SK-N-SH treated with all-trans-retinoic acid at 6 μM for 48 hours (cell line): Measurements from ENCODE around the gene AHRR.

Experiments
- ATAC-seq: fragments of 200-7000 bp; cut with Tn5 transposase; 3 replicates; pipeline ENCODE4 v1.9.1; 2020; ENCODE audit warnings: mild to moderate bottlenecking, moderate library complexity
- ARNTL ChIP-seq: fragments of 450-650 bp; formaldehyde crosslinking; IDR thresholded peaks from 2 replicates; pipeline ENCODE4 v1.5.0; 2020; ENCODE audit warnings: low read depth, mild to moderate bottlenecking, moderate library complexity, borderline replicate concordance
- BACH2 ChIP-seq: fragments of 250-450 bp; sonication (Bioruptor Pico); IDR thresholded peaks from 2 replicates; pipeline ENCODE4 v1.9.0; 2021; ENCODE audit warnings: mild to moderate bottlenecking, borderline replicate concordance
- CREB5 ChIP-seq: fragments of 250-450 bp; sonication (Bioruptor Pico); IDR thresholded peaks from 2 replicates; pipeline ENCODE4 v1.5.1; 2020; ENCODE audit warnings: low read depth, mild to moderate bottlenecking, moderate library complexity
- CSDC2 ChIP-seq: fragments of 250-450 bp; sonication (Bioruptor Pico); IDR thresholded peaks from 2 replicates; pipeline ENCODE4 v1.5.0; 2020; ENCODE audit warnings: mild to moderate bottlenecking, moderate library complexity
- ESRRG ChIP-seq: fragments of 250-450 bp; sonication (Bioruptor Pico); IDR thresholded peaks from 2 replicates; pipeline ENCODE4 v1.6.1; 2021; ENCODE audit warnings: mild to moderate bottlenecking
- GLIS3 ChIP-seq: fragments of 250-450 bp; sonication (Bioruptor Pico); IDR thresholded peaks from 2 replicates; pipeline ENCODE4 v1.5.0; 2020; ENCODE audit warnings: mild to moderate bottlenecking, moderate library complexity
- ISL1 ChIP-seq: fragments of 250-450 bp; sonication (Bioruptor Pico); IDR thresholded peaks from 2 replicates; pipeline ENCODE4 v2.1.2; 2022; ENCODE audit warnings: mild to moderate bottlenecking, moderate library complexity
- OSR1 ChIP-seq: fragments of 250-450 bp; sonication (Bioruptor Pico); IDR thresholded peaks from 2 replicates; pipeline ENCODE4 v1.8.0; 2022; ENCODE audit warnings: moderate library complexity, mild to moderate bottlenecking, inconsistent platforms
- POU6F1 ChIP-seq: fragments of 250-450 bp; sonication (Bioruptor Pico); IDR thresholded peaks from 2 replicates; pipeline ENCODE4 v1.8.0; 2021; ENCODE audit warnings: low read depth, mild to moderate bottlenecking, moderate library complexity, borderline replicate concordance
- PPARA ChIP-seq: fragments of 250-450 bp; sonication (Bioruptor Pico); IDR thresholded peaks from 2 replicates; pipeline ENCODE4 v1.5.0; 2020; ENCODE audit warnings: mild to moderate bottlenecking, borderline replicate concordance
- RARB ChIP-seq: fragments of 250-450 bp; sonication (Bioruptor Pico); IDR thresholded peaks from 2 replicates; pipeline ENCODE4 v1.8.0; 2021; ENCODE audit warnings: mild to moderate bottlenecking, moderate library complexity
- TCF4 ChIP-seq: fragments of 250-450 bp; sonication (Bioruptor Pico); IDR thresholded peaks from 2 replicates; pipeline ENCODE4 v1.8.0; 2021; ENCODE audit warnings: mild to moderate bottlenecking, moderate library complexity, borderline replicate concordance
- TOX ChIP-seq: fragments of 250-450 bp; sonication (Bioruptor Pico); IDR thresholded peaks from 2 replicates; pipeline ENCODE4 v1.8.0; 2021; ENCODE audit warnings: mild to moderate bottlenecking, moderate library complexity, borderline replicate concordance
- TSHZ2 ChIP-seq: fragments of 250-450 bp; sonication (Bioruptor Pico); IDR thresholded peaks from 2 replicates; pipeline ENCODE4 v1.5.0; 2020; ENCODE audit warnings: mild to moderate bottlenecking, moderate library complexity
- ZFP3 ChIP-seq: fragments of 250-450 bp; sonication (Bioruptor Pico); IDR thresholded peaks from 2 replicates; pipeline ENCODE4 v1.5.0; 2020; ENCODE audit warnings: mild to moderate bottlenecking, moderate library complexity
- ZFP30 ChIP-seq: fragments of 450-650 bp; formaldehyde crosslinking; IDR thresholded peaks from 2 replicates; pipeline ENCODE4 v1.5.0; 2022; ENCODE audit warnings: mild to moderate bottlenecking, moderate library complexity
- ZNF565 ChIP-seq: fragments of 450-650 bp; formaldehyde crosslinking; conservative IDR thresholded peaks from 2 replicates; pipeline ENCODE4 v1.5.0; 2020; ENCODE audit warnings: low read depth, mild to moderate bottlenecking, moderate library complexity
- ZNF70 ChIP-seq: fragments of 450-650 bp; formaldehyde crosslinking; IDR thresholded peaks from 2 replicates; pipeline ENCODE4 v1.5.0; 2020; ENCODE audit warnings: mild to moderate bottlenecking, moderate library complexity
- ZNF8 ChIP-seq: fragments of 450-650 bp; formaldehyde crosslinking; IDR thresholded peaks from 2 replicates; pipeline ENCODE4 v1.5.0; 2020; ENCODE audit warnings: mild to moderate bottlenecking, moderate library complexity
- TF ChIP-seq, protein P1 (sequence below): fragments of 250-450 bp; sonication (Bioruptor Pico); IDR thresholded peaks from 2 replicates; pipeline ENCODE4 v1.8.0; 2020; ENCODE audit warnings: mild to moderate bottlenecking, moderate library complexity, borderline replicate concordance
- TF ChIP-seq, protein P2 (sequence below): fragments of 250-450 bp; sonication (Bioruptor Pico); IDR thresholded peaks from 2 replicates; pipeline ENCODE4 v1.5.1; 2021; ENCODE audit warnings: mild to moderate bottlenecking, moderate library complexity

AHRR gene

DNA sequence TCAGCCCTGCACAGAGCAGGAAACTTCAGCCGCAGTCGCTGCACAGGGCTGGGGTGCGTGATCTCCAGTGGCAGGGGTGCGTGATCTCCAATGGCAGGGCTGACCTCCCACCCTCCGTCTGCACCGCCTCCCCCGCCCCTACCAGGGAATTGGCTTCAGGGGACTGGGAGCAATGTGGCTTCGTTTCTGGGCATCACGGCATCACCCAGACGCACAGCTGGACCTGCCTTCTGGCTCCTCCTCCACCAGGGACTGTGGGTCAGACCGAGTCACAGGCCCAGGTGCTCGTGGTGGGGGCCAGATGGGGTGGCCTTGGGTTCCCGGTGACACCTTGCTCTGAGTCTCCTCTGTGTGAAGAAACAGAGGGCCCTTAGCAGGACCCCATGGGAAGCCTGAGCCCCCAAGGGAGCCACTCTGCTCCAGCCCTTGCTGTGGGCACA, 51.1 kb downstream of the AHRR start (continued):
- TF ChIP-seq TCF4 (CRISPR knock-in tag) (no peak), RARB (CRISPR knock-in tag) (no peak), BACH2 (CRISPR knock-in tag) (no peak), ZFP30 (no peak), GLIS3 (CRISPR knock-in tag) (no peak), ZNF565 (CRISPR knock-in tag) (no peak), CREB5 (no peak), ARNTL (CRISPR knock-in tag) (no peak)

DNA sequence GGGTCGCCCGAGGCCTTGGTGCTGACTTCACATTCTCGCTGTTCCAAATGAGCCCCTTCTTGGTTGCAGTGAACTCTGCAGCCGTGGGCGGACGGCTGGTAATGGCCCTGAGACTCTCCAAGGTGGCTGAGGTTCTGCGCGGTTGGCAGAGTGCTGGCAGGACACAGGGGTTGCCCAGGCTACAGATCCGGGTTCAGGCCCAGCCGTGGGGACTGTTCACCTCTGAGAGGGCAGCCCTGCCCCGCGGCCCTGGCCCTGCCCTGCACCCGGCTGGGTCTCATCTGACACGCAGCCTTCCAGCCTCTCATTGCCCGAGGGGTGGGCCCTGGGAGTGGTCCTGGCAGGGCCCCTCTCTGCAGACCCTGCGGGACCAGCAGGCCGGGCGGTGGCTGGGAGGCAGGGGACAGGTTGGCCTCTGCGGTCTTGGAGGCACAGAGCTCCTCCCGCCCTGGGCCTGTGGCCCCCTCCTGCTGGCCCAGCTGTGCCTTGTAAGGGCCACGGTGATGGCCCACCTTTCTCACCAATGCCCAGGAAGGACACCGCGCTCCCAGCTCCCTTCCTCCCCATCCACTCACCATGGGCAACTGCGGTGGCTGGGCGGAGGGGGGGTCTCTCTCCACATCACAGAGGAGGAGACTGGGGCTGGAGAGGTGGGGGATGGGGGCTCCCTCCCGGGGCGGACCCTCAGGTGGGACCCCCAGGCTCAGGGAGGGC, 51.6 kb downstream of the AHRR start:
- no peak for ATAC-seq
- TF ChIP-seq ZNF70 (CRISPR knock-in tag) (no peak), OSR1 (no peak), BACH2 (CRISPR knock-in tag) (no peak), TCF4 (CRISPR knock-in tag) (no peak), GLIS3 (CRISPR knock-in tag) (no peak), ZFP3 (no peak), ZFP30 (no peak), CSDC2 (CRISPR knock-in tag) (no peak), TOX (CRISPR knock-in tag) (no peak), ZNF8 (CRISPR knock-in tag) (no peak), PPARA (CRISPR knock-in tag) (no peak)
- TF ChIP-seq, protein P1, sequence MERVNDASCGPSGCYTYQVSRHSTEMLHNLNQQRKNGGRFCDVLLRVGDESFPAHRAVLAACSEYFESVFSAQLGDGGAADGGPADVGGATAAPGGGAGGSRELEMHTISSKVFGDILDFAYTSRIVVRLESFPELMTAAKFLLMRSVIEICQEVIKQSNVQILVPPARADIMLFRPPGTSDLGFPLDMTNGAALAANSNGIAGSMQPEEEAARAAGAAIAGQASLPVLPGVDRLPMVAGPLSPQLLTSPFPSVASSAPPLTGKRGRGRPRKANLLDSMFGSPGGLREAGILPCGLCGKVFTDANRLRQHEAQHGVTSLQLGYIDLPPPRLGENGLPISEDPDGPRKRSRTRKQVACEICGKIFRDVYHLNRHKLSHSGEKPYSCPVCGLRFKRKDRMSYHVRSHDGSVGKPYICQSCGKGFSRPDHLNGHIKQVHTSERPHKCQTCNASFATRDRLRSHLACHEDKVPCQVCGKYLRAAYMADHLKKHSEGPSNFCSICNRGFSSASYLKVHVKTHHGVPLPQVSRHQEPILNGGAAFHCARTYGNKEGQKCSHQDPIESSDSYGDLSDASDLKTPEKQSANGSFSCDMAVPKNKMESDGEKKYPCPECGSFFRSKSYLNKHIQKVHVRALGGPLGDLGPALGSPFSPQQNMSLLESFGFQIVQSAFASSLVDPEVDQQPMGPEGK (CRISPR knock-in tag): no peak
- TF ChIP-seq, protein P2, sequence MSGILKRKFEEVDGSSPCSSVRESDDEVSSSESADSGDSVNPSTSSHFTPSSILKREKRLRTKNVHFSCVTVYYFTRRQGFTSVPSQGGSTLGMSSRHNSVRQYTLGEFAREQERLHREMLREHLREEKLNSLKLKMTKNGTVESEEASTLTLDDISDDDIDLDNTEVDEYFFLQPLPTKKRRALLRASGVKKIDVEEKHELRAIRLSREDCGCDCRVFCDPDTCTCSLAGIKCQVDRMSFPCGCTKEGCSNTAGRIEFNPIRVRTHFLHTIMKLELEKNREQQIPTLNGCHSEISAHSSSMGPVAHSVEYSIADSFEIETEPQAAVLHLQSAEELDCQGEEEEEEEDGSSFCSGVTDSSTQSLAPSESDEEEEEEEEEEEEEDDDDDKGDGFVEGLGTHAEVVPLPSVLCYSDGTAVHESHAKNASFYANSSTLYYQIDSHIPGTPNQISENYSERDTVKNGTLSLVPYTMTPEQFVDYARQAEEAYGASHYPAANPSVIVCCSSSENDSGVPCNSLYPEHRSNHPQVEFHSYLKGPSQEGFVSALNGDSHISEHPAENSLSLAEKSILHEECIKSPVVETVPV: no peak
- TF ChIP-seq, all 23 proteins: peak for 0

DNA sequence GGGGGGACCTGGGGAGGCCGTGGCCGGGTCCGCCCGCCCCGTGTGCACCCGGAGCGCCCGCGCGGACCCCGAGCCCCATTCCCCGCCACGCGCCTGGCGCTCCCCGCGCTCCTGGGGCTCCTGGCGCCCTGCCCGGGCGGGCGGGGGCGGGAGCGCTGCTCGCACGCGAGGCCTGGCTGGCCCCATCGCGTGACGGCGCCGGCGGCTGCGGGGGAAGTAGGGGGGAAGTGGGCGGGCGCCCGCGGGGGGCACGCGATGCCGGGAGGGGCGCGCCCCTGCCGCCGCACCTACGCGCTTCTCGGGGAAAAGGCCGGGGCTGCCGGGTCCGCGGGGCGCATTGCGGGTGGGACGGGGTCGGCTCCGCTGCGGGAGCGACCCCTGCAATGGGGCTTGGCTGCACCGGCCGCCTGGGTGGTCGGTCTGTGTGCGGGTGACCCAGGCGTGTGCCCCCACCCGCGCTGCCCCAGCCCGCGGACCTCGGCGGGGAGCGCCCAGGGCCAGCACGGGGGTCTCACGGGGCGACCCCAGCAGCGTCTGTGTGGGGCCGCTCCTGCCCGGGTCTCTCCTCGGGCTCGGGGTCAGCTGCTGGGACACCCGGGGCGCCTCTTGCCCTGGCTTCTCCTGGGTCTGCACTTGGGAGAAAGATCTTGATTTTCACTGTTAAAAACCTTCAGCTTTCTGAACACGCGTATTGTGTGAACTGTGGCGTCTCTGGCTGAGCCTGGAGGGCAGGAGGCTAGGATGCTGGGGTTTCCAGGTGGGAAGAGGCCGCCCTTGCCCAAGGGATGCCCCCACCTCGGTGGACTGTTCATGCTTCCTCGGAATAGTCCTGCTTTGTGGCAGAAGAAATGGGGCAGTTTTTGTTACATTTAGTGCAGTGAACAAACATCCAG, 52.4 kb downstream of the AHRR start:
- TF ChIP-seq ZNF8 (CRISPR knock-in tag) (no peak), POU6F1 (CRISPR knock-in tag) (no peak), TSHZ2 (CRISPR knock-in tag) (no peak), ZNF565 (CRISPR knock-in tag) (no peak), GLIS3 (CRISPR knock-in tag) (no peak), PPARA (CRISPR knock-in tag) (no peak), ESRRG (CRISPR knock-in tag) (no peak), BACH2 (CRISPR knock-in tag) (no peak), ISL1 (CRISPR knock-in tag) (no peak), TCF4 (CRISPR knock-in tag) (no peak)
- TF ChIP-seq, protein P1 (CRISPR knock-in tag): no peak
- TF ChIP-seq, protein P2: no peak
- ATAC-seq: no peak
